GM11168 (cell line): ENCODE data around the gene ZDHHC13.

Source experiments
- in situ Hi-C: fragments of 300-500 bp; cut with MboI; formaldehyde crosslinking; loops from one replicate; pipeline ENCODE4 v1.12.0; 2022; ENCODE audit warnings: low sequenced_read_pairs; ENCODE audit not compliant: unreplicated experiment

The ZDHHC13 gene

GRCh38 chr11:19162951-19163505, 46.1 kb downstream of the ZDHHC13 start:
- in situ Hi-C loops: no loop called here

GRCh38 chr11:19163617-19164016, 46.6 kb downstream of the ZDHHC13 start:
- in situ Hi-C loops: no loop called here

- in situ Hi-C loops: no loop called here
Observed at GRCh38 chr11:19164230-19164855, 47.4 kb downstream of the ZDHHC13 start.

- in situ Hi-C loops: no loop called here
Observed at GRCh38 chr11:19164881-19165280, 47.9 kb downstream of the ZDHHC13 start.

GRCh38 chr11:19168090-19168489, 51.1 kb downstream of the ZDHHC13 start:
- in situ Hi-C loops: no loop called here

- in situ Hi-C loops: no loop called here
Observed at GRCh38 chr11:19173004-19173689, 56.2 kb downstream of the ZDHHC13 start.

GRCh38 chr11:19173964-19174638, 57.1 kb downstream of the ZDHHC13 start:
- in situ Hi-C loops: no loop called here

GRCh38 chr11:19176629-19177186, 59.7 kb downstream of the ZDHHC13 start:
- in situ Hi-C loops: no loop called here

- in situ Hi-C loops: no loop called here
Observed at GRCh38 chr11:19181531-19182261, 64.7 kb downstream of the ZDHHC13 start.

GRCh38 chr11:19183646-19184045, 66.7 kb downstream of the ZDHHC13 start:
- in situ Hi-C loops: no loop called here

- in situ Hi-C loops: no loop called here
Observed at GRCh38 chr11:19185036-19185435, 68.1 kb downstream of the ZDHHC13 start.

GRCh38 chr11:19185516-19186052, 68.6 kb downstream of the ZDHHC13 start:
- in situ Hi-C loops: no loop called here

GRCh38 chr11:19187114-19187832, 70.3 kb downstream of the ZDHHC13 start:
- in situ Hi-C loops: no loop called here

- in situ Hi-C loops: no loop called here
Observed at GRCh38 chr11:19187833-19188258, 70.9 kb downstream of the ZDHHC13 start.

- in situ Hi-C loops: no loop called here
Observed at GRCh38 chr11:19191530-19192169, 74.7 kb downstream of the ZDHHC13 start.

GRCh38 chr11:19193916-19194315, 76.9 kb downstream of the ZDHHC13 start:
- in situ Hi-C loops: no loop called here

- in situ Hi-C loops: no loop called here
Observed at GRCh38 chr11:19194620-19195308, 77.8 kb downstream of the ZDHHC13 start.

- in situ Hi-C loops: no loop called here
Observed at GRCh38 chr11:19196432-19196831, 79.5 kb downstream of the ZDHHC13 start.
